NCI-H2227 (cell line): ENCODE measurements around the gene SNTN.

Experiments used
- DNase-seq: peaks from one replicate; lab custom pipeline; 2025; ENCODE audit not compliant: unreplicated experiment; lab: John Stamatoyannopoulos, UW

SNTN gene

DNA sequence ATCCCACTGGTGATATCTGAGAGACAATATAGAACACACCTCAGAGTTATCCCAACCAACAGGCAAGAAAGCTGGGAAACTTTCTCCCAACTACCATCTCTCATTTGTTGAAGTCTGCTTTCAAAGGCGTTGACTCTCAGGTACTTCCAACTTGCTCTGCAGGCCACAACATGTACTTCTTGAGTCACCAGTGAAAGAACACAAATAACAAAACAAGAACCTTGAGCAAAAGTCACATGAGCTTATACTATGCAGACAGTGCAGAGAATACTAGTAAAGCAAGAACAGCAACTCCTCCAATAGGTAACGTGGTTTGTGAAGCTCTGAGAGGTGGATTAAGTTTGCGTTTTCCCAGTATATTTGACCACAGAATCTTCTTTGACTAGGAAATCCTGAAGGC lies 20.6 kb downstream of the SNTN start:
- no peak for DNase-seq

DNA sequence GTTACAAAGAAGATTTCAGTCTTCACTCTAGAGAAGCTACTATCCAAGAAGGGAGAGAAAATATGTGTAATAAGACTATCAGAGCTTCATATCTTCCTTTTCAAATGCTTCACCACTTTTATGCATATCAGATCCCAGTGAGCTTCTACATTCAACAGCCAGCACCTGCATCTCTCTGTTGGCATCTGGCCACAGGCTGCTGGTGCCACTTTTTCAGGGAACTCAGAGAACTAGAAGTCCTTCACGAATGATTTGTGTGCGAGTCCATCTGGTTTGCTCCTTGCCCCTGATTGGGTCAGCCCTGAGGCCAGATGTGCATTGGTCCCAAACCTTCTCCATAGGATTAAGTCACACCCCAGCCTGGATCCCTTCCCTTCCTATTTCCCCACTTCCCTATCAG lies 22.1 kb downstream of the SNTN start:
- no peak for DNase-seq

DNA sequence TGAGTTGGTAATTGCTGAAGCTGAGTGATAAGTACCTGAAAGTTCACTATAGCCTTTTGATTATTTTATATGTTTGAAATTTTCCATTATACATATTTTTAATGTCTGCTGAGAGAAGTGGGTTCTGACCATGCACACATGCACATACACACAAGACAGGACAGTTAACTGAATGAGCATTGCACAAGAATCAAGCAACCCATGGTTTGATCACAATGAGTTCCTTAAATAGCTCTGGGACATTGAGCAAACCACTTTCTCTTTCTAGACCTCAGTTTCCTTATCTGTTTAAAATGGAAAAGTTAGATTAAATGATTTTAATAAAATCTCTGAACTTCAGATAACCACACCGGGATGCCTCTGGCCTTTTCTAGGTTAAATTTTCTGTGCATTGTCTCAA lies 26.7 kb downstream of the SNTN start:
- no peak for DNase-seq

DNA sequence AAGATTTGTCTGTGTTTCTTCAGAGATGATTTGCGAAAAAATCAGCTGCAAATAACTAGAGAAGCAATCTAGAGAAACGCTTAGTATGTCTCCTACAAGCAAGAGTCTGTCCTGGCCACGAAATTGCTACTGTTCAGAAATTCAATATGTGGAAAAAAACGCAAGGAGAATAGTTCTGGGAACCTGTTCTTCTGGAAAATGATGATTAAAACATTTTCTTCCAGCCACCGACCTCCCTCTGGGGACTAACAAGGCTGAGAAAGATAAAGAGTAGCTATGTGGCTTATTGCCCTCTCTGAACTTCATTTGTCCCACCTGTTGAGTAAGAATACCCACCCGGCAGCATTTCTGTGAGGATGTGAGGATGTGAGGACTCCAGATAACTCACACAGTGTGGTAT lies 31.6 kb downstream of the SNTN start:
- no peak for DNase-seq

DNA sequence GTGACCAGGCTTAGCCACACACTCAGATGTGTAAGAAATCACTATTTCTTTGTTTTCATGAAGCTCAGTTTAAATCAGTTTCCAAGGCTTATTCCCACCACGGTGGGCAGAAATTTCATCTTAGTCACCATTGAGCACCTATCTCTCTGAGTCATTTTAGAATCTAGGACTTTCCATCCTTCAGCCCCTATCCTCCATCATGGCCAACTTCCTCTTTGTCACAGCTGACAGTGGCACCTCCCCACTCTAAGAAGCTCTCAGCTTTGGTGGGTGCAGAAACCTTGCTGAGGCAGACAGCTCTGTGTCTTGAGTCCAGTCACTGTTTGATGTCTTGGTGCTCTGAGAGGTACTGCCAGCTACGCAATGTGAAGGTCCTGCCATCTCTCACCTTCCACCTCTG lies 32.9 kb downstream of the SNTN start:
- no peak for DNase-seq

DNA sequence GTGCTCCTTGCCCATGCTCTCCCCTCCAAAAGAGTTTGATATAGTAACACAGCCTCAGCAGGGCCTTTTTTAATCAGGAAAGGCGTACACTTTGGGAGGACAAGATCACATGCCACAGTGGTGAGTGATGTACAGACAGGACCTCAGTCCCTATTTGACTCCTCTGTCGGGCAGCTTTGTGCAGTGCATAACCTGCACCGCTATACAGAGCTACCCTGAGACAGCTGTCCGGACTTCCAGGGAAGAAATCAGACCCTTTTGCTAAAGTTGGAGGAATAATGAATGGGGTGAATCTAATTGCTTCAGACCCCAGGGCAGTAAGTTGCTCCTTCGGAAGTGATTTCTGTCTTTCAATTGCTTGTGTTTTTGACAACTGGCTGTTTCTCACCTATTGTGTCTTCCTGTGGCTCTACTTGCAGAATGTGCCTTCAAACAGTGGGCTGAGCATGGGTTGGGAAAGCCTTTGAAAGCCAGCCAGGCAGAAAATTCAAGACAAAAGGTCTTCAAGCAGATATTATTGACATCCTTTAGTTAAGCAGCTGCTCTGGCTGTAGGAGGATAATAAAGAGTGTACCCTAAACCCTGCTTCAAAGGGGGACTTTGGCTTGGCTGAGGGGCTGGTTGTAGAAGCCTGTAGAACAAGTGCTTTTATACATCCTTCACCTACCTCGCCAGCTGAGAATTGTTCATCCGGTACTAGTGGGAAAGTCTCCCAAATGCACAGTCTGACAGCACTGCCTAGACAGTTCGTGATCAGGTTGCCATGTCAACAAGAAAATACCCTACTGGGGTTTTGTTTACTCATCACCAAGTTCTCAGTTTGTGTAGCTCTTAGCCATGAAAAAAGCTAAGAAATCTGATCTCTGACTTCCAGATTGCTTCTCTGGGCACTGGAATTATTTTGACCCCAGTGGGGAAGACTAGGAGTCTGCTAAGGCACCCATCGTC lies 35.1 kb downstream of the SNTN start:
- peak; percentile 22 for DNase-seq

DNA sequence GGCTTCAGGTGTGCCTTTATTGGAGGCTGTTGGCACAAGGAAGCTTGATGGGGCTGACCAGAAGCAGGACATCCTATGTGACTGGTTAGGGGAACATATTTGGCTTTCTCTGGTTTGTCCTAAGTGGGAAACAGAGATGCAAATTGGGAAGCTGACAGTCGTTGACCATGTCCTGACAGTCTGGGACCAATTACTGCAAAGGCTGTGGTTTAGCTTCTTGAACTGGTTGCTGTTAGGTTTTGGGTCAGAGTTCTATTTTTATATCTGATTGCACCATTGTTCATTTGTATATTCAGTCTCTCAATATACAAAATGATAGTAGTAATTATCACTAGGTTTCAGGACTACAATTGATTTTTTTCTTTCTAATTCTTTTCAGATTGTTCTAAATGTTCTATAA lies 36.8 kb downstream of the SNTN start:
- no peak for DNase-seq

DNA sequence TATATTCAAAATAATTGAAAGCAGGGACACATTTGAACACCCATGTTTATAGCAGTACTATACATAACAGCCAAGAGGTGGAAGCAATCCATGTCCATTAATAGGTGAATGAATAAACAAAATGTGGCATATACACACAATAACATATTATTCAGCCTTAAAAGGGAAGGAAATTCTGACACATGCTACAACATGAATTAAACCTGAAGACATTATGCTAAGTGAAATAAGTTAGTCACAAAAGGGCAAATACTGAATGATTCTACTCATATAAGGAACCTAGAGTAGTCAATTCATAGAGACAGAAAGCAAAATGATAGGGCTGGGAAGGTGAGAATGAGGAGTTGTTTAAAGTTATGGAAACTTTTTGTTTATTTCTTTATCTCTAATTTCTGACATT lies 40.9 kb downstream of the SNTN start:
- DNase-seq, result no peak

DNA sequence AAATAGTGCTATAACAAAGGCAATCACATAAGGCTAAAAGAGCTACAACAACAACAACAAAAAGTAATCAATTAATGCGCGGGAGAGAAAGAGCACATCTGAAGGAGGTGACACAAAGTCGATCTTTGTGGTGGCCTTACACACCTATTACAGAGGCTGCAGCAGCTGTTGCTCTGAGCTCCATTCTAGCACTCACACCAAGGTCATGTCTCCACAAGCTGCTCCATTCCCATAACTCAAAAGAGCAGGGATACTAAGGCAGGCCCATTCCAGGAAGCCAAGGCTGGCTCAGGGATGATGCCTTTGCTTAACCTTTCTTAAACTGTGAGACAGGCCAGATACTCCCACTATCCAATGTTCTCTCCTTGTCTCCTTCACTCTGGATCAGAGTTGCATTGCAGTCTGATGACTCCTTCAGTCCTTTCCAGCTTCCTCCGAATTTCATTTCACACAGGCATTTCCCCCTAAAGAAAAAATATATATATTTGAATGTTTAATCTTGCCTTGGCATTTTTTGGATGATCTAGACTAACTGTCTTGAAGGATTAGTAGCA lies 52.7 kb downstream of the SNTN start:
- no peak for DNase-seq

DNA sequence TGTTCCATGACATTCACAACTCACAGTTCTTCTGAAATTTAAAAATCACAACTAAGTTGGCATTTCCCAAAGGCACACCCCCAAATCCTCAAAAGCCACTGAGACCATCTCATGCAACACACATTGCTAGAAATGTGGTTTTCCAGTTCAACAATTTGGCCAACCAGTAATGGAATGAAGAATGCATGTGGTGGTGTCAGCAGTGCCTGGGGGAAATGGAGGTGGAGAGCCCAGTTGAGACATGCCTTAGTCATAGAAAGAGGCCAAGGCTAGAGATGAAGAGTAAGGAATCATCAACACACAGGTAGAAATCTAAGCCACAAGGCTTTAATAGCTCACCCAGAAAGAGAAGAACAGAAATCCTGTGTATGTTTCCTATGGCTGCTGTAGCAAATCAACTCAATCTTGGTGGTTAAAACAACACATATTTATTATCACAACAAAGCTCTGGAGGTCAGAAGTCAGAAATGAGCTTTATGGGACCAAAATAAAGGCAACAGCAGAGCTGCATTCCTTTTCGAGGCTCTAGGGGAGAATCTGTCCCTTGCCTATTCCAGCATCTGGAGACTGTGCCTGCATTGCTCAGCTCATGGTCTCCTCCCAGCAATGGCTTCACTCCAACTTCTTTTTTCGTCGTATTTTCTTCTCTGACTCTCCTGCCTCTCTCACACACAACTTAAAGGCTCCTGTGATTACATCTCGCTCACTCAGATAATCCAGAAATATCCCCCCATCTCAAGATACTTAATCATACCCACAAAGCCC lies 54.0 kb downstream of the SNTN start:
- no peak for DNase-seq

DNA sequence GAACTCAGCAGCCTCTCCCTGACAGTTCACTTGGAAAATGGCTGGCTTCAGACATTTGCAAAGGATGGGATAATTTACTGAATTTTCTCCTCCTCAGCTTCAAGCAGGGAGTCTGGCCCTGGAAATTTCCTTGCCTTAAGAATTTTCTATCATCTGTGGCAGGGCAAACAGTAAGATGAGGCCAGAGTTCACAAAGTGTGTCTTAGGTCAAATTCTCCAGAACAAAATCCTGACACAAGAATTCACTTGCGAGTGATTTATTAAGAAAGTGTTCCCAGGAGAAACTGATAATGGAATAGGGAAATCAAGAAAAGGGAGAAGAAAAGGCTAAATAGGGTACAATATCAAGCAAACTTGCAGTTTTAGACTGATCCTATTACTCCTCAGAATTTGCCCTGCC lies 55.3 kb downstream of the SNTN start:
- no peak for DNase-seq

DNA sequence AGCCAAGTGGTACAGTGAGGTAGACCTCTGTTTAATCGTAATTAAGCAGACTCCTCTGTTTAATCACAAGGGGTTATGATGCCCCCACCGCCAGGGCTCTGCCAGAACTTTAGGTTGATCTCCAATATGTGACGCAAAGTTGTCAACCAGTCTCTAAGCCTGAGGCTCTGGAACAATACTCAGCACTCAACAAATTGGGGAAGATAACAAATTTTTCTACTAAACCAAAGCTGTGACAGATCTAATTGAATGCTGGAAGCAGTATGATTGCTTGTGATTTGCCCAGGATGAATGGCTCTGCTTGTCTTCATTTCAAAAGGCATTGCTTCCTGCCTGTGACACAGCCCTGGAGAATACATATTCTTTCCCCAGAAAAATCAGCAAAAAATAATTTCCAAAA lies 57.1 kb downstream of the SNTN start:
- no peak for DNase-seq
